GM21737 (cell line): ENCODE data around the gene GPR173.

ENCODE experiments used
- ATAC-seq: cut with Tn5 transposase; IDR thresholded peaks from one replicate; pipeline ENCODE4 v1.9.1; 2021; ENCODE audit warnings: mild to moderate bottlenecking, moderate library complexity; ENCODE audit not compliant: unreplicated experiment

Gene GPR173, protein sequence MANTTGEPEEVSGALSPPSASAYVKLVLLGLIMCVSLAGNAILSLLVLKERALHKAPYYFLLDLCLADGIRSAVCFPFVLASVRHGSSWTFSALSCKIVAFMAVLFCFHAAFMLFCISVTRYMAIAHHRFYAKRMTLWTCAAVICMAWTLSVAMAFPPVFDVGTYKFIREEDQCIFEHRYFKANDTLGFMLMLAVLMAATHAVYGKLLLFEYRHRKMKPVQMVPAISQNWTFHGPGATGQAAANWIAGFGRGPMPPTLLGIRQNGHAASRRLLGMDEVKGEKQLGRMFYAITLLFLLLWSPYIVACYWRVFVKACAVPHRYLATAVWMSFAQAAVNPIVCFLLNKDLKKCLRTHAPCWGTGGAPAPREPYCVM

DNA sequence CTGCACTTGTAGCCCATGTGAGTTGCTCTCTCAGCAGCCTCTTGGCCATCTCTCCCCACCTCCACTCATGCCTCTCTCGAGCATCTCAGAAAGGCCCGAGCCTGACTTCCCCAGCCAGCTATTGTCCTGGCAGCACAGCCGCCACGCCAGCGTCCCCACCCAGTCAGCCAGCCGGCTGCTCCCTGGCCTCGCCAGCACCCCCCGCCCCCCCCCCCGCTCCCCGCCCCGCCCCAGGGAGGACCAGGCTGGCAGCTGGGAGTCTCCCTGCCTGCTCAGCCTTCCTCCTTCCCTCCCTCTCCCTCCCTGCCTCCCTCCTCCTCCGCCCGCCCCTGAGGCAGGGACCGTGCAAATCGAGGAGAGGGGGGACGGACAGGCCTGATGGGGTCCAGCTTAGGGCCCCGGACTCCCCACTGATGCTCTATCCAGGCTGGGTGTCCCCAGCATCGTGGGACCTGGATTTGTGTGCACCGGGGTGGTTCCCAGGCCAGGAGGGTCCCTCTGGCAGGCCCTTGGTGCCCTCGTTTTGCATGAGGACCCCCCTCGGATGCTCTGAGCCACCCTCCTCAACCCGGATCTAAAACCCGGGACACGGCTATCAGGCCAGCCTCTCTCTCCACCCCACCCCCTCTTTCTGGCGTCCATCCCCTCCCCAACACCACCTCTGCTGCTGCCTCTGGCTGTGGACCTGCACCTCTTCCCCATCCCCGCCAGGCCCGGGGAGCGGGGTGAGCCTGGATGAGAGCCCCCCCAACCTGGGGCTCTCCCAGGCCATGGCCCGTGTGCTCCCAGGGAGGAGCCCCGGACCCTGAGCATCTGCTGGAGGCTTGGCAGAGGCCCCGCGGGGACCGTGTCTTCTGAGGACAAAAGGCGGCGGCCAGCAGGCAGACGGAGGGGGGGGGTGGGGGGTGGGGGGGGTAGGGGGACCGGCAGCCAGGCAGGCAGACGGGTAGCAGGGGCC is at the start of gene GPR173:
GPR173 (plus strand) TSS at position 621 of the 958 bp plus-strand sequence. CDS start 27,833 bp downstream, outside the sequence.
- no peak for ATAC-seq

DNA sequence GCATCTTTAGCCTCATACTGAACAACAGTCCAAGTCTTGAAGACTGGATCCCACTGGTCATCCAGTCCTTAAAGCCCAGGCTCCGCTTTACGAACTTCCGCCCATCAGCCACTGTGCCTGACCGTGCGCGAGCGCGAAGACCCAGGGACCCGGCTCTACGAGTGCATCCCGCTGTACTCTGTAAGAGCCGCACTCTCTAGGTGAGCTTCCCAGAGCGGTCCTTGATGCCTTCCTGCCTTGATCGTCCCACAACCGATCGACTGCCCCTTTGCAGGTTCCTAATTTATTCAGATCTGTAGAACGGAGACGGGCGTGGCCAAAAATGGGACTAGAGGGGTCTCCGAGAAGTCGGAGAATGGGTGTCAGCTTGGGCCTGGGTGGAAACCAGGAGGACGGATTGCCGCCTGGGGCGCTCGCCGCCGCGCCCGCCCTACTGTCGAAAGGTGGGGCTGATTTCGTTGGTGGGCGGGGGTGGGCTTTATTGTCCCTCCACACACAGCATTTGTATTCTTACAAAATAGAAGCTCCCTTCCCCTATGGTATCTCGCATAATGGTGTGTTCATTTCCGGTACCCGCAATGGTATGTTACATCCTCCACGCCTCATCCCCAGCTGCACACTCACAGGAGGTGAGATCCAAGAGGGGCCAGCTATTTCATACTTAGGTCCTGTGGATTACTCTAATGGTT is 48.0 kb upstream of the GPR173 start:
- no peak for ATAC-seq

DNA sequence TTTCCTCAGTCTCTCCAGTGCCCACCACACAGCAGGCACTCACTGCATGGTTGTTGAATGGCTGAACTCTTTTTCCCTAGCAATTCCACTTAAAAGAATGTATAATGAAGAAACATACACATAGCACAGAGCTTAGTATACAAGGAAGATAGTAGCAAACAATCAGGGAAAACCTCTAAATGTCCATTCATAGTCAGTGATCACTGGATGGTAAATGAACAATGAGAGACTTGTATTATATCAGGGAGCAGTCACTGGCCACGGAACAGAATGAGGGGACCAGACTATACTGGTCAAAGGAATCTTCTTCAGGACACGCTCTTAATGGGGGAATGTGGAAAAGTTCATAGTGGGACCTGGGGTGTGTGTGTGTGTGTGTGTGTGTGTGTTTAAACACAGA is 46.6 kb upstream of the GPR173 start:
- no peak for ATAC-seq

DNA sequence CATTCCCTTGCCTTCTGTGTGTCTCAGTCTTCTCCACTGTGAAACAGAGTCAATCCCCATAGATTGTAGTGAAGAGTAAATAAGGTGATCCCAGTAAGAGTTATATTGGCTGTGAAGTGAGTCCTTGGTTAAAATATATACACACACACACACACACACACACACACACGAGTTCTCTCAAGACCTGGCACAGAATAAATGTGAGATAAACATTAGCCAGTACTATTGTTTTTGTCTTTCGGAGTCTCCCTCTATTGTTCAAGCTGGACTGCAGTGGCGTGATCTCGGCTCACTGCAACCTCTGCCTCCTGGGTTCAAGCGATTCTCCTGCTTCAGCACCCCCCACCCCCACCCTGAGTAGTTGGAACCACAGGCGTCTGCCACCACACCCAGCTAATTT is 45.5 kb upstream of the GPR173 start:
- ATAC-seq, result no peak

DNA sequence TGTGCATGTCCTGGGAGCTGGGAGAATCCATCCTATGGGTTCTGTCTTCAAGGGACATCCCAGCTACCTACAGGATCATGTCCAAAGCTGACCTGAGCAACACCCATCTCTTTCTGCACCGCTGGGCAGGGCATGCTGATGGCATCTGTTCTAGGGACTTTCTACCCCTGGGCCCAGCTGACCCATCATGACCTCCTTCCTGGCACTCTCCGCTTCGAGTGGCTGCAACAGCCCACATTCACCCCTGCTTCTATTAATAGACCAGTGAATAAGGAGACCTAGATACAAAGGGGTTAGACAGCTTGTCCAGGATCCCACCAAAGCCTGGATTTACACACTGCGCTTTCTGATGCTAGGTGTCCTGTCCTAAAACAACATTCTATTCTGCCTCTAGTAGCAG is 44.6 kb upstream of the GPR173 start:
- ATAC-seq, result no peak

DNA sequence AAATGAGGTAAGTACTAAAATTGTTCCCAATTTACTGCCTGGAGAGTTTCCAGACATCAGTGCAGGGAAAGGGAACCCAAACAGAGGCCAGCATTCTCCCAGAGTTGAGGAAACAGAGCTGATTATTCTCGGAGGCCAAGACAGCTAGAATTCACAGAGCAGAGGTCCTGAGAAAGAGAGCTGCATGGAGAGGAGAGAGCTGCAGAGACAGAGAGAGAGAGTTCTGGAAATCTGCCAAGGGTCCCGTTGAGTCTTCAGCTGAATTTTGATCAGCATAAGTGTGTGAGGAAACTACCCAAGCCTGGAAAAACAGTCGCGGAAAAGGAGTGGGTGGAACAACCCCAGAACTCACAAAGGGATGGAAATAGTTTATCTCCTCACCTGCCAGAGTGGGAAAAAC is 43.8 kb upstream of the GPR173 start:
- ATAC-seq, result no peak

DNA sequence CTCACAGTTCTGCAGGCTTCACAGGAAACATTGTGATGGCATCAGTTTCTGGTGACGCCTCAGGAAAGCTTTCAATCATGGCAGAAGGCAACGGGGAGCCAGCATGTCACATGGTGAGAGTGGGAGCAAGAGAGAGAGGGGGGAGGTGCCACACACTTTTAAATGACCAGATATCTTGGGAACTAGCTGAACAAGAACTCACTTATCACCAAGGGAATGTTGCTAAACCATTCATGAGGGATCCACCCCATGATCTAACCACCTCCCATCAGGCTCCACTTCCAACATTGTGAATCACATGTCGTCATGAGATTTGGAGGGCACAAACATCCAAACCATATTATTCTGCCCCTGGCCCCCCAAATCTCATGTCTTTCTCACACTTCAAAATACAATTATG is 43.3 kb upstream of the GPR173 start:
- ATAC-seq, result no peak

DNA sequence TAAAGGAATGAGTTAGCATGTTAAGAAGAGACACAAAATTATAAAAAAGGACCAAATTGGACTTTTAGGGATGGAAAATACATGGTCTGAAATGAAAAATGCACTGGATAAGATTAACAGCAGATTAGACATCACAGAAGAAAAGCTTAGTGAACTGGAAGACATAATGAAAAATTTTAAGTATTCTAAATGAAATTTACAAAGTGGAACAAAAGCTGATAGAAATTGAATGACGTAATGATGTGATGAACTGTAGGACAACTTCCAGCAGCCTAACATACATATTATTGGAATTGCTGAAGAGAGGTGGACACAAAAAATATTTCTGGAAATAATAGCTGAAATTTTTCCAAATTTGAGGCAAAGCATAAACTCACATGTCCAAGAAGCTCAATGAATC is 39.6 kb upstream of the GPR173 start:
- no peak for ATAC-seq

DNA sequence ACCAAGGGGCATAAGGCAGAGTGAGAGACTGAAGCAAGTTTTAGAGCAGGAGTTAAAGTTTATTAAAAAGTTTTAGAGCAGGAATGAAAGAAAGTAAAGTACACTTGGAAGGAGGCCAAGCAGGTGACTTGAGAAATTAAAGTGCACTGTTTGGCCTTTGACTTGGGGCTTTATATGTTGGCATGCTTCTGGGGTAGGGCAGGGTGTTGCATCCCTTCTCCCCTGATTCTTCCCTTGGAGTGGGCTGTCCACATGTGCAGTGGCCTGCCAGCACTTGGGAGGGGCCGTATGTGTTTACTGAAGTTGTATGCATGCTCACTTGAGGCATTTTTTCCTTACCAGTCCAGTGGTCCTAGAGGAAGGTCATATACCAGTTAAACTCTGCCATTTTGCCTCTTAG is 35.3 kb upstream of the GPR173 start:
- no peak for ATAC-seq

DNA sequence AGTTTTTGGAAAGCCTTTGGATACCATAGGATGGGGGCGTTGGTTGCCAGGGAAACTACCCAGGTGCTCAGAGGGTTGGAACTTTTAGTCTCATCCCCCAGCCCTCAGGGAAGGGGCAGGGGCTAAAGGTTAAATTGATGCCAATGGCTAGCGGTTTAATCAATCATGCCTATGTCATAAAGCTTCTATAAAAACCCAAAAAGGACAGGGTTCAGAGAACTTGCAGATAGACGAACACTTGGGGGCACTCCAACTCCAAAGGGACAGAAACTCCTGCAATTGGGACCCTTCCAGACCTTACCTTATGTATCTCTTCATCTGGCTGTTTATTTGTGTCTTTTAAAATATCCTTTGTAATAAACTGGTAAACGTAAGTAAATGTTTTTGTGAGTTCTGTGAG is 30.0 kb upstream of the GPR173 start:
- ATAC-seq, result no peak

DNA sequence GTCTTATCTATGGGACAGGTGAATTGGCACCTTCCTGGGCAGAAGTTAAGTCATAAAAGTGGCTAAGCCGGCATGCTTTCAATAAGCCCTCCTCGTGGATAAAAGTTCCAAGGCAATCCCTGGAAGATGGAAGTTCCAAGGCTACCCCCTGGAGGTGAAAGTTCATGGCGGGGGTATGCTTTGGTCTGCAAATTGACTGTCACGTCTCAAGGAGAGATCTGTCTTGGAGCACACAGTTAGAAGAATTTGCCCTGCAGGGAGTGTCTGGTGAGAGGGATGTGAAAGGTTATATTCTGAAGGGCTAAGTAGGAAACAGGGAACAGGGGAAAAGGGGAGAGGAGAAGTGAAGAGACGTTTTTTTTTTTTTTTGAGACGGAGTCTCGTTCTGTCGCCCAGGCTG is 26.2 kb upstream of the GPR173 start:
- no peak for ATAC-seq

DNA sequence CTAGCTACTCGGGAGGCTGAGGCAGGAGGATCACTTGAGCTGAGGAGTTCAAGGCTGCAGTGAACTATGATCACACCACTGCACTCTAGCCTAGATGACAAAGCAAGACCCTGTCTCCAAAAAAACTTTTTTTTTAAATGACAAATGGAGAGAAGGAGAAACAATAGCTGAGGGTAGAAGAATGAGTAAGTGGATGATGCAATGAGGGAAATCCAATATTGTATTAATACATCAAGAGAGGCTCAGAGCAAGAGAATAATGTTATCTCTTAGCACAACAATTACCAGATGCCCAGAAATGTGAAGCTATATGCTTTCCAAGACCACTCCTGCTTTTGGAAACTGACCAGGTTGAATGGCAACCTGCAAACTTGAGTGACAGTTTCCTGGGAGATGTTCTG is 19.9 kb upstream of the GPR173 start:
- no peak for ATAC-seq

DNA sequence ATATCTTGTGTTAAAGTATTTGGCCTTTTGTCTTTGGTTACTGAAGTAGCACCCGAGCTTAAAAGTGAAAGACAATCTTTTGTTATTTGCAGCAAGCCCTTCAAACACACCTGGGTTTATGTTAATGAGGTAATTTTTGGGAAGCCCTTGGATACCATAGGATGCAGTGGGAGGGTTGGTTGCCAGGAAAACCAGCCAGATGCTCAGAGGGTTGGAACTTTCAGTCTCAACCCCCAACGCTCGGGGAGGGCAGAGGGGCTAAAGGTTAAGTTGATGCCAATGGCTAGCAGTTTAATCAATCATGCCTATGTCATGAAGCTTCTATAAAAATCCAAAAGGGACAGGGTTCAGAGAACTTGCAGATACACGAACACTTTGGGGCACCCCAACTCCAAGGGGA is 17.2 kb upstream of the GPR173 start:
- ATAC-seq, result no peak

DNA sequence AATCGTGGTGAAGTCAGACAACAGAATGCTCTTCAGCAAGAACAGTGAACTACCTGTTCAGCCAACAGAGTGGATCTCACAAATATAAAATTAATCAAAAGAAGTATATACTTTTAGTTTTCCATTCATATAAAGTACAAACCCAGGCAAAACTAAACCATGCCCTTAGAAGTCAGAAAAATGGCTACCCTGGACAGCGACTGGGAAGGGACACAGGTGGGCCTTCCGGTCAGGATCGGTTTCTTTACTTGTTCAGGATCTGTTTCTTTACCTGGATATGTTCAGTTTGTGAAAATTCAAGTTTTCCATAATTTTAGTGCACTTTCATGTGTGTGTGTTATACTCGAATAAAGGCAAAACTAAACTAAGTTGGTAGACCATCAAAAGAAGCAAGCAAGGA is 12.4 kb upstream of the GPR173 start:
- ATAC-seq, result no peak

DNA sequence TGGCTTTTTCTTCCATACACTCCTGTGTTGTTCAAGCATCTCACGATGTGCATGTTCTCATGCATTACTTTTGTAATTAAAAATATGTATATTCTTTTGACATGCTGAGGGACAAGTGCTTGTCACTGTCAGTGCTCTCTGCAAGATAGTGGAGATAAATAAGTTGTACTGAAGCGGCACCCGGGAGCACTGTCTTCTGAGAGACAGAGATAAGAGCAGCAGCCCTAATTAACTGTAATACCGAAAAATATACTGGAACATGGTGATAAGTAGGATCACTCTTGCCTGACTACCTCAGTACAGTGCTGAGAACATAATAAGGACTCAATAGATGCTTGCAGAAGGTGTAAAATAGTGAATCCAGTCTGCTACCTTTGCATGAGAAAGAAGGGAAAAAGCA is 9.4 kb upstream of the GPR173 start:
- no peak for ATAC-seq

DNA sequence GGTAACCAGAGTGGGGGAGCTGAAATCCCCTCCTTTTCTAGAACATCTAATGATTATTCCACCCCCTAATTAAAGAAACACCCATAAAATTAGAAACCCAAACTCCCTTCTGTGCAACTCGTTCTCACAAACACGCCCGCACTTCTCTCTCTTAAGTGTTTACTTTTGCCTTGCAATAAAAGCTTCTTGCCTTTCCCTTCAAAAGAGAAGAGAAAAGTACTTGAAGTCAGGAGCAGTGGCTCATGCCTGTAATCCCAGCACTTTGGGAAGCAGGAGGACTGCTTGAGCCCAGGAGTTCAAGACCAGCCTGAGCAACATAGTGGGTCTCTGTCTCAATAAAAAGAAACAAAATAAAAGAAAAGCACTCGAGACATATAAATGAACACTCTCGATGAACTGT is 3.6 kb upstream of the GPR173 start:
- no peak for ATAC-seq

DNA sequence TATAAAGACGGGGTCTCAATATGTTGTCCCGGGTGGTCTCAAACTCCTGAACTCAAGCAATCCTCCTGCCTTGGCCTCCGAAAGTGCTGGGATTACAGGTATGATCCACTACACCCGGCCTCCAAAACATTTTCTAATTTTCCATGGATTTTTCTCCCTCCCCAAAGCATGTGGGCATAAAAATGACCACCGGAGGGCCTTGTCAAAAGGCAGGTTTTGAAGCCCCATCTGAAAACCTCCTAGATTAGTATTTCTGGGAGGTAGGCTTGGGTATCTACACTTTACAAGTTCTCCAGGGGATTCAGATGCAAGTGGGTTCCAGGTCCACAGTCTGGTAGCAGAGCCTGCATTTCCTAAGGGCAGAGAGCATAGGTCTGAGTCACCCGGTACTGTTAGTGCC is 1.4 kb upstream of the GPR173 start:
- no peak for ATAC-seq

DNA sequence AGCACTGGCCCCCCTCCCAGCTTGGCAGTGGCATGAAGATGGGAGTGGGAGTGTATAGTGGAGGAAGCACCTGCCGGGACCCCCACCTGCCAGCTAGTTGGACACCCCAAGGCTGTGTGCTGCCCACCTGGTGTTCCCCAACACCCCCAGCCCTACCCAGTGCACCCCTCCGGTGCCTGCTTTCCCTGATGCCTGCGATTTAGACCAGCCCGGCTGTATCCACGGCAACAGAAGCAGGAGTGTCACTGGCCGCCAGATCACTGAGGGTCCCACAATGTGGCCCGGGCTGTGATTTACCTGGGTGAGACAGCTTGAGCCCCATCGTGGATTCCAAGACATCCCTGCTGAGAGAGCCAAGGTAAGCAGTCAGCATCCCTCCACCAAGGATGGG is 533 bp downstream of the GPR173 start:
- no peak for ATAC-seq

DNA sequence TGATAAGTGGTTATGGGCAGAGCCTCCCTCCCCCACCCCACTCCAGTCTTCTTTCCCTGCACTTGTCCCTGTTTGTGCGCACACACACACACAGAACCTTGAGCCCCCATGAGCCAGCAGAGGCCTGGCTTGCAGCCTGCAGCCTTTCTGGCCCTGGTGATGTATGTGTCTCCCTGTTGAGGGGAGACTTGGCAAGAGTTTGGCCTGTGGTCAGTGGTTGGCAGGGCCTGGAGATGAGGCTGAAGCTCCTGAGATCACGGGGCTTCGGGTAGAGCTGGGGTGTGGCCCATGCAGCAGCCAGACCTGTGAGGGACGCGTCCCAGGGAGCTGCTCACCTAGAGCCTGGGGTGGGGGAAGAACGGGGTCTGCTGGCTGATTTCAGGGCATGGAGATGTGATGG is 2.3 kb downstream of the GPR173 start:
- no peak for ATAC-seq

DNA sequence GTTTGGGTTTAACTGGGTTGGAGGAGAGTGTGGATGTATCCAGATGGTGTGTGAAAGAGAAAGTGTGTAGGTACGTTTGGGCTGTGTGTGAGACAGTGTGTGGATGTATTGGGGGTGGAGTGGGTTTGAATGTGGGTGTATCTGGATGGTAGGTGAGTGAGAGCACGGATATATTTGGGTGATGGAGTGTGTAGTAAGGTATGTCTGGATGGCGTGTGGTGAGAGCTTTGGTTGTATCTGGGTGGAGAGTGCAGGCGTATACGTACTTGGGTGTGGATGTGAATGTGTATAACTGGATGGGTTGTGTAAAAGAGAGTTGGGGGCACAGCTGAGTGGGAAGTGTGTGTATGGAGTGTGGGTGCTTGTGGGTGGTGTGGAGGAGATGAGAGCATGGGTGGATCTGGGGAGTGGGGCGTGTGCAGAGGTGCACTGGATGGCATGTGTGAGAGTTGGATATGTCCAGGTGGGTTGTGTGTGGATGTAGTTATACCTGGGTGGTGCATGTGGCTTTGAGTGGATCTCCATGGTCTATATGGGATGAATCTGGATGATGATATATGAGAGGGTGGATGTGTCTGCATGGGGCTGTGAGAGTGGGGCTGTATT is 6.8 kb downstream of the GPR173 start:
- ATAC-seq, result no peak

DNA sequence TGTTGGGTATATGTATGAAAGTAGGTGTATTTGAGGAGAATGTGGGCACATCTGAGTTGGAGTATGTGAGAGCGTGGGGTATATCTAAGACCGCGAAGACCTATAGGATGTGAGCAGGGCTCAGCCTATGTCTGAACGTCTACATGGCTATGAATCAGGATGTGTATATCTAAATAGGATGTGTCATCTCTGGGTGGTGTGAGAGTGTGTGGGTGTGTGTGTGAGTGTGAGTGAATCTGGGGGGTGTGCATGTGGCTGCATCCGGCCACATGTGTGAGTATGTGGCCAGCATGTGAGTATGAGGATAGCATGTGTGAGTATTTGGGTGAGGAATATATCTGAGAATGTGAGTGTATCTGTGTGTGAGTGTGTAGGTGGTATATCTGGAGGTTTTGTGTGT is 7.7 kb downstream of the GPR173 start:
- ATAC-seq, result no peak
